Cortex of kidney (tissue), 1 donor: ENCODE data around the gene HAGH.

Source experiments
- DNase-seq: peaks from one replicate; lab custom pipeline; 2025; lab: John Stamatoyannopoulos, UW

The HAGH gene

GRCh38 chr16:1773703-1774447 is 52.8 kb downstream of the HAGH start:
- DNase-seq = no peak

GRCh38 chr16:1772908-1773702 is 53.5 kb downstream of the HAGH start, which contains the start of gene MRPS34:
MRPS34 (minus strand) TSS chr16:1773134; CDS start chr16:1773119, 15 bp downstream.
- DNase-seq = no peak

- DNase-seq = no peak
Observed at GRCh38 chr16:1772362-1772907, 54.2 kb downstream of the HAGH start, which contains the start of gene EME2. EME2 (plus strand) TSS chr16:1772810; CDS start chr16:1773228, 418 bp downstream.

DNA sequence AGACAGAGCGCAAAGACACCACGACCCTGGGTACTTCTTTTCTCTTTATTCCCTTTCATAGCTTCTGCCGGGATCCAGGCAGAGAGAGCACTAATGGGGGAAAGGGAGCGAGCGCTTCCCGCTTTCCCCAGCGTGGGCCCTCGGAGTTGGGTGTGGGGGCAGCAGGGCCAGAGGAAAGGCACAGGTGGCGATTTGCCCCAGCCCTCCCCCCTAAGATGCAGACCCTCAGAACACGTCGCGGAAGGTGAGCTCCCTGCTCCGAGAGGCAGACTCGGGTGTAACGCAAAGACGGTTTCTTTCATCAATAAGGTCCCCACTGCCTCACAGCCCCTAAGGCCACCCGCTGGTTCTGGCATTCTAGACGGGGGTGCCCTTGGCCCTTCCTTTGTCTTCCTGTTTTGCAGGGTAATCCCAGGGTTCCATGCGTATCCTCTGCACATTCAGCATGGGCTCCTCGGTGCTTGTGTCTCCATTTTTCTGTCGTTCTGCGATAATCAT is 54.7 kb downstream of the HAGH start:
- DNase-seq = no peak

GRCh38 chr16:1771188-1771863 is 55.3 kb downstream of the HAGH start, which contains the start of gene NME3:
NME3 (minus strand) TSS chr16:1771543; CDS start chr16:1771534, 9 bp downstream.
- no peak for DNase-seq

- DNase-seq = no peak
Observed at GRCh38 chr16:1770328-1771187, 56.1 kb downstream of the HAGH start.

GRCh38 chr16:1769402-1770300 is 57.0 kb downstream of the HAGH start:
- no peak for DNase-seq

GRCh38 chr16:1768767-1769401 is 57.7 kb downstream of the HAGH start:
- no peak for DNase-seq

DNA sequence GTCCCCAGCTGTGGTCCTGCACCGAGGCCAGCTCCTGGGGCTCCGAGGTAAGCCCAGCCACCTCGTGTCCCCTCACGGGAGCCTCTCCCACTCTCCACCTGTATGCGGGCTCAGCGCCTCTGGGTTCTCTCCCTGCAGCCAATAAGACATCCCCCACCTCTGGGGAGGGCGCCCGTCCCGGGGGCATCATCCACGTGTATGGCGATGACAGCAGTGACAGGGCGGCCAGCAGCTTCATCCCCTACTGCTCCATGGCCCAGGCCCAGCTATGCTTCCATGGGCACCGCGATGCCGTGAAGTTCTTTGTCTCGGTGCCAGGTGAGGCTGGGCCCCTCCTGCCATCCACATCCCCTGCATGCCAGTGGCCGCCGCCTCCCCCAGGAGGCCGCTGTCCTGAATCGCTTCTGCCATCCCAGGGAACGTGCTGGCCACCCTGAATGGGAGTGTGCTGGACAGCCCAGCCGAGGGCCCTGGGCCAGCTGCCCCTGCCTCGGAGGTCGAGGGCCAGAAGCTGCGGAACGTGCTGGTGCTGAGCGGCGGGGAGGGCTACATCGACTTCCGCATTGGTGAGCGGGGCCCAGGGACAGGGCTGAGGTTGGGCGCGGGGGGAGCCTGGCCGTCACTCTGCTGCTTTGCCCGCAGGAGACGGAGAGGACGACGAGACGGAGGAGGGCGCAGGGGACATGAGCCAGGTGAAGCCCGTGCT is 58.4 kb downstream of the HAGH start:
- DNase-seq = no peak

DNA sequence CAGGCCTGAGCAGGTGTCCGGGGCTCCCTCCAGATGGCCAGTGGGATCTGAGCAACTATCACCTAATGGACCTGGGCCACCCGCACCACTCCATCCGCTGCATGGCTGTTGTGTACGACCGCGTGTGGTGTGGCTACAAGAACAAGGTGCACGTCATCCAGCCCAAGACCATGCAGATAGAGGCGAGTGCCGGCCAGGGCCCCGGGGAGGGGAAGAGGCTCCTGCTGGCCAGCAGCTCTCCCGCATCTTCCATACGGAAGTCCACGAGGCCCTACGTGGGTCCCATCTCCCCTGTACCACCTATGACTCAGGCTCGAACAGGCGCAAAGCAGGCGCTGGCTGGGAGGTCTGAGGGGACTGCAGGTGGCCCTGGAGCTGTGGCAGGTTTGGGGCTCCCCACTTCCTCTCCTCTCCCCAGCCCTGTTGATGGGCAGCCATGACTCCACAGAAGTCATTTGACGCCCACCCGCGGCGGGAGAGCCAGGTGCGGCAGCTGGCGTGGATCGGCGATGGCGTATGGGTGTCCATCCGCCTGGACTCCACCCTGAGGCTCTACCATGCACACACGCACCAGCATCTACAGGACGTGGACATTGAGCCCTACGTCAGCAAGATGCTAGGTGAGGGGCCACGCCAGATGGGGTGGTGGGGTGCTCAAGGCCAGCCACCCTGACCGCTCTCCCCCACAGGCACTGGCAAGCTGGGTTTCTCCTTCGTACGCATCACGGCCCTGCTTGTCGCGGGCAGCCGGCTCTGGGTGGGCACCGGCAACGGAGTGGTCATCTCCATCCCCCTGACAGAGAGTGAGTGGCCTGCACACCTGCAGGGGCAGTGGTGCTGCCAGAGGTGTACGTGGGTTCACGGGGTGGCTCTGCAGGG is 59.3 kb downstream of the HAGH start:
- DNase-seq = no peak

DNA sequence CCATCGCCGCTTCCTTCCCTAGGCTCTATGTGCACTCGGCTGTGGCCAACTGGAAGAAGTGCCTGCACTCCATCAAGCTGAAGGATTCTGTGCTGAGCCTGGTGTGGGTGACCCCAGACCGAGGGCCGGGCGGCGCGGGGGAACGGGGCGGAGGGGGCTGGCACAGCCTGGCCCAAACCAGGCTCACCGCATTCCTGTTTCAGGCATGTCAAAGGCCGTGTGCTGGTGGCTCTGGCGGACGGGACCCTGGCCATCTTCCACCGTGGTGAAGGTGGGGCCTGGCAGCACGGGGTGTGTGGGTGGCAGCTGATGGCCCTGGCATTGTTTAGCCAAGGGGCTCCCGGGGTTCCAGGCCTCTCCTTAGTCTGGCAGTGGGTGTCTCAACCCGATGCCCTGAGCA is 59.9 kb downstream of the HAGH start:
- no peak for DNase-seq

DNA sequence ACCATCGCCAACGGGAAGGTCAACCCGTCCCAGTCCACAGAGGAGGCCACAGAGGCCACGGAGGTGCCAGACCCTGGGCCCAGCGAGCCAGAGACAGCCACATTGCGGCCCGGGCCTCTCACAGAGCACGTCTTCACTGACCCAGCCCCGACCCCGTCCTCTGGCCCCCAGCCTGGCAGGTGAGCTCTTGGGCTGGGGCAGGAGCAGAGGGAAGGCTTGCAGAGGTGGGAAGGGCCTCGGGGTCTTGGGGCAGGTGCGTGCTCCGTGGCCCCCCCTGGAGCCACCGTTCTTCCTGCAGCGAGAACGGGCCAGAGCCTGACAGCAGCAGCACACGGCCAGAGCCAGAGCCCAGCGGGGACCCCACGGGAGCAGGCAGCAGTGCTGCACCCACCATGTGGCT is 60.4 kb downstream of the HAGH start:
- no peak for DNase-seq

- no peak for DNase-seq
Observed at GRCh38 chr16:1765826-1766225, 60.8 kb downstream of the HAGH start.

- DNase-seq = no peak
Observed at GRCh38 chr16:1764971-1765370, 61.7 kb downstream of the HAGH start.

DNA sequence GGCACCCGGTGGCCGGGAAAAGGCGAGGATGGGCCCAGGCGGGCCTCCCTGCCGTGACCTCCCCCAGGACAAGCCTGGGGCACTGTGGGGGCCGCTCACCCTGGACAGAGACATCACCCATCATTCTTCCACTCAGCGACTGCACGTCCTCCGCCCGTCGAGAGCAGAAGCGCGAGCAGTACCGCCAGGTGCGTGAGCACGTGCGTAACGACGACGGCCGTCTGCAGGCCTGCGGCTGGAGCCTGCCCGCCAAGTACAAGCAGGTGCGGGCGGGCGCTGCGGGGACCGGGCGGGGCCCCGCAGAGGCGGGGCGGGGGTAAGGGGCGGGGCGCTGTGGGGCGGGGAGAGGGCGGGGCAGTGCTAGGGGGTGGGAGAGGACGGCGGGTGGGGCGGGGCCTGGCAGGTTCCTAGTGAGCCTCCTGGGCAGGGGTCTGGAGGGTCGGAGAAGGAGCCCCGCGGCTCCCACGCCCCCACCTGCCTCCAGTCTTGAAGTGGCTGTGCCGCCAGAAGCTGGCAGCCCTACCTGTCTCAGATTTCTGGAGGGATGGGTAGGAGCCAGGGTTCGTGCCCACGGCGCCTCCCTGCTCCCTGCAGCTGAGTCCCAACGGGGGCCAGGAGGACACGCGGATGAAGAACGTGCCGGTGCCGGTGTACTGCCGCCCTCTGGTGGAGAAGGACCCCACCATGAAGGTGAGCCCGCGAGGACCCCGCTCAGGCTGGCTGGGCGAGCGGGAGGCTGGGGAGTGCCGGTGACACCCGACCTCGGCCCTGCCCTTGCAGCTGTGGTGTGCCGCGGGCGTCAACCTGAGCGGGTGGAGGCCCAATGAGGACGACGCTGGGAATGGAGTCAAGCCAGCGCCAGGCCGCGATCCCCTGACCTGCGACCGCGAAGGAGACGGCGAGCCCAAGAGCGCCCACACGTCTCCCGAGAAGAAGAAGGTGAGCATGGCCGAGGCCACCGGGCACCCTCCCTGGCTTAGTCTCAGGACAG is 62.8 kb downstream of the HAGH start:
- DNase-seq = no peak

DNA sequence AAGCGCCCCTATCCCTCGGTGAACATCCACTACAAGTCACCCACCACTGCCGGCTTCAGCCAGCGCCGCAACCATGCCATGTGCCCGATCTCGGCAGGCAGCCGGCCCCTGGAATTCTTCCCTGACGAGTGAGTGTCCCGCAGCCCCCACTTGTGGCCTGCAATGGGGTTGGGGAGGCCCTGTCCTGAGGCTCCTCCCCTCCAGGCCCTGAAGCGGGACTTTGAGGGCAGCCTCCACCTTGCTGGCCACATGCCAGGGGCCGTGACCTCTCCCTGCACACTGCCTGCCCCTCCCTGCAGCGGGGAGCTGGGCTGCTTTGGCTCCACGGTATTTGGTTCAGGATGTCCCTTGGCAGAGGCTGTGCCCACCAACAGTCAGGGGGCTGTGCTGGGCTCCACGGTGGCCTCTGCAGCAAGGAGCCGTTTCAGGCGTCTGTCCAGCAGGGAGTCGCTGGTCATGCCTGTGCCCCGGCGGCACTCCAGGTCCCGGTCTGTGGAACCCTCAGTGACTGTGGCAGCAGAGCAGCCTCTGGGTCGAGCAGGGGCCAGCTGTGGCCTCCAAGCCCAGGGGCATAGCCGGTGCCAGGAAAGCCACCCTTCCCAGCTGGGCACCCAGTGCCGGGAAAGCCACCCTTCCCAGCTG is 63.6 kb downstream of the HAGH start:
- DNase-seq = no peak
